ENCODE measurements around the gene UFSP1. TPM values are rescaled to one million over a fixed set of nuclear protein-coding genes. Genes with fewer than 3 reads are reported as not detected.
"Not testable (repeated sequence)": the region's sequence is repeated elsewhere in the genome, so short reads cannot be mapped to it uniquely, and the experiment has no call there.

Gene UFSP1
- polyA plus RNA-seq, 2 donors, result 3.8 to 3.9 TPM

GRCh38 chr7:100864263-100864845 is 25.2 kb downstream of the UFSP1 start:
- Histone ChIP-seq H3K9me3 (ENCODE audit: control insufficient read depth in 2 of 2, insufficient read depth in 1 of 2, low read depth in 1 of 2, low read length in 1 of 2) (no peaks in the 10 kb centered on the region), H3K4me1 (ENCODE audit: control insufficient read depth in 2 of 2, insufficient read depth in 2 of 2, low read length in 1 of 2) (peaks cover 0 to 8% of the 10 kb centered on the region in 2 donors), H3K36me3 (ENCODE audit: control insufficient read depth in 2 of 2, insufficient read depth in 2 of 2, low read length in 1 of 2) (peaks cover 4 to 24% of the 10 kb centered on the region in 2 donors), H3K4me3 (ENCODE audit: low read depth in 1 of 2, low read length in 2 of 2) (no peak overlapping the region), H3K27me3 (ENCODE audit: control insufficient read depth in 1 of 2, insufficient read depth in 2 of 2, low read length in 2 of 2) (no peaks in the 10 kb centered on the region), H3K27ac (ENCODE audit: low read depth in 2 of 2, low read length in 1 of 2) (no peak overlapping the region)
- WGBS, 2 donors, result 89 to 93% methylated on average over 12 of the region's 12 CpGs

GRCh38 chr7:100863406-100863950 is 26.0 kb downstream of the UFSP1 start:
- Histone ChIP-seq H3K9me3 (ENCODE audit: control insufficient read depth in 2 of 2, insufficient read depth in 1 of 2, low read depth in 1 of 2, low read length in 1 of 2) (no peaks in the 10 kb centered on the region), H3K4me3 (ENCODE audit: low read depth in 1 of 2, low read length in 2 of 2) (no peak overlapping the region), H3K36me3 (ENCODE audit: control insufficient read depth in 2 of 2, insufficient read depth in 2 of 2, low read length in 1 of 2) (peaks cover 8 to 29% of the 10 kb centered on the region in 2 donors), H3K27ac (ENCODE audit: low read depth in 2 of 2, low read length in 1 of 2) (no peak overlapping the region), H3K4me1 (ENCODE audit: control insufficient read depth in 2 of 2, insufficient read depth in 2 of 2, low read length in 1 of 2) (peaks cover 0 to 8% of the 10 kb centered on the region in 2 donors), H3K27me3 (ENCODE audit: control insufficient read depth in 1 of 2, insufficient read depth in 2 of 2, low read length in 2 of 2) (no peaks in the 10 kb centered on the region)
- 69 to 74% methylated on average over 10 of the region's 10 CpGs for WGBS, 2 donors

DNA sequence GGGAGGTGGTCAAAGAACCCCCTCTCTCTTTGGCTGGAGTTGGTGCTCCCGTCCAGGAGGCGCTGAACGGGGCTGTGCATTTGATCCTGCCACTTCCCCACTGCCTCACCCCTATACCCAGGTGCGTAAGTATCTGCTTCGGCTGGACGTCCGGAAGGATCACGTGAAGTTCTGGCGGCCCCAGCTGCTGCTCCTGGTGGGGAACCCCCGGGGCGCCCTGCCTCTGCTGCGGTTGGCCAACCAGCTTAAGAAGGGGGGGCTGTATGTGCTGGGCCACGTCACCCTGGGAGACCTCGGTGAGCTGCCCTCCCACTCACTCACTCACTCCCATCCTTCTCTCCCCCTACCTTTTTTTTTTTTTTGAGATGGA is 27.9 kb downstream of the UFSP1 start:
- H3K9me3 ChIP-seq (ENCODE audit: control insufficient read depth in 2 of 2, insufficient read depth in 1 of 2, low read depth in 1 of 2, low read length in 1 of 2), result no peaks in the 10 kb centered on the region
- peaks cover 9 to 33% of the 10 kb centered on the region in 2 donors for H3K36me3 ChIP-seq (ENCODE audit: control insufficient read depth in 2 of 2, insufficient read depth in 2 of 2, low read length in 1 of 2)
- H3K27me3 ChIP-seq (ENCODE audit: control insufficient read depth in 1 of 2, insufficient read depth in 2 of 2, low read length in 2 of 2), result no peaks in the 10 kb centered on the region
- H3K4me1 ChIP-seq (ENCODE audit: control insufficient read depth in 2 of 2, insufficient read depth in 2 of 2, low read length in 1 of 2), result peaks cover 0 to 6% of the 10 kb centered on the region in 2 donors
- H3K27ac ChIP-seq (ENCODE audit: low read depth in 2 of 2, low read length in 1 of 2), result no peak overlapping the region
- no peak overlapping the region for H3K4me3 ChIP-seq (ENCODE audit: low read depth in 1 of 2, low read length in 2 of 2)
- WGBS, 2 donors, result 93 to 97% methylated on average over 14 of the region's 14 CpGs

DNA sequence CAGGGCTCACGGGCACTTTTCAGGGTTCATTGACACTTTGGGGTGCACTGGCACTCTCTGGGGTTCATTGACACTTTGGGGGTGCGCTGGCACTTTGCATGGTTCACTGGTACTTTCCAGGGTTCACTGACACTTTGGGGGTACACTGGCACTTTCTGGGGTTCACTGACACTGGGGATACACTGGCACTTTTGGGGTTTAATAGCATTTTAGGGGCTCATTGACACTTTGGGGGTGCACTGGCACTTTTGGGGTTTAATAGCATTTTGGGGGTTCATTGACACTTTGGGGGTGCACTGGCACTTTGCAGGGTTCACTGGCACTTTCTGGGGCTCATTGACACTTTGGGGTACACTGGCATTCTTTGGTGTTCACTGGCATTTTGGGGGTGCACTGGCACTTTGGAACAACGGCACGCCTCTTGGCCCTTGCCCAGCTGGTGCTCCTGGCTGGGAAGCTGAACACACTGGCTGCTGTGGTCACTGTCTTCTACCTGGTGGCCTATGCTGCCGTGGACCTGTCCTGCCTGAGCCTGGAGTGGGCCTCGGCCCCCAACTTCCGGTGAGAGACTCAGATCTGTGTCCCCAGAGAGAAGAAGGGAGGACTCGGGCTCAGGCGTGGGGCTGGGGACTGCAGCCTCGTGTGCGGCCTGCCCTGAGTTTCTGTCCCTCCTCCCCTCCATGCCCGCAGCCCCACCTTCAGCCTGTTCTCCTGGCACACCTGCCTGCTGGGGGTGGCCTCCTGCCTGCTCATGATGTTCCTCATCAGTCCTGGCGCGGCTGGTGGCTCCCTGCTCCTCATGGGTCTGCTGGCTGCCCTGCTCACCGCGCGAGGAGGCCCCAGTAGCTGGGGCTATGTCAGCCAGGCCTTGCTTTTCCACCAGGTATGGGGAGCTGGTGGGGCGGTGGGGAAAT is 28.6 kb downstream of the UFSP1 start:
- Histone ChIP-seq H3K9me3 (ENCODE audit: control insufficient read depth in 2 of 2, insufficient read depth in 1 of 2, low read depth in 1 of 2, low read length in 1 of 2) (no peaks in the 10 kb centered on the region), H3K27me3 (ENCODE audit: control insufficient read depth in 1 of 2, insufficient read depth in 2 of 2, low read length in 2 of 2) (no peaks in the 10 kb centered on the region), H3K4me1 (ENCODE audit: control insufficient read depth in 2 of 2, insufficient read depth in 2 of 2, low read length in 1 of 2) (peaks cover 0 to 4% of the 10 kb centered on the region in 2 donors), H3K27ac (ENCODE audit: low read depth in 2 of 2, low read length in 1 of 2) (no peak overlapping the region), H3K36me3 (ENCODE audit: control insufficient read depth in 2 of 2, insufficient read depth in 2 of 2, low read length in 1 of 2) (peaks cover 9 to 33% of the 10 kb centered on the region in 2 donors), H3K4me3 (ENCODE audit: low read depth in 1 of 2, low read length in 2 of 2) (no peak overlapping the region)
- 88 to 90% methylated on average over 17 to 18 of the region's 18 CpGs for WGBS, 2 donors

GRCh38 chr7:100859856-100860255 is 29.7 kb downstream of the UFSP1 start:
- no peak overlapping the region for H3K27ac ChIP-seq (ENCODE audit: low read depth in 2 of 2, low read length in 1 of 2)
- H3K36me3 ChIP-seq (ENCODE audit: control insufficient read depth in 2 of 2, insufficient read depth in 2 of 2, low read length in 1 of 2), result peaks cover 9 to 33% of the 10 kb centered on the region in 2 donors
- no peaks in the 10 kb centered on the region for H3K9me3 ChIP-seq (ENCODE audit: control insufficient read depth in 2 of 2, insufficient read depth in 1 of 2, low read depth in 1 of 2, low read length in 1 of 2)
- 86 to 89% methylated on average over 15 of the region's 15 CpGs for WGBS, 2 donors
- H3K4me3 ChIP-seq (ENCODE audit: low read depth in 1 of 2, low read length in 2 of 2), result no peak overlapping the region
- H3K27me3 ChIP-seq (ENCODE audit: control insufficient read depth in 1 of 2, insufficient read depth in 2 of 2, low read length in 2 of 2), result no peaks in the 10 kb centered on the region
- no peaks in the 10 kb centered on the region for H3K4me1 ChIP-seq (ENCODE audit: control insufficient read depth in 2 of 2, insufficient read depth in 2 of 2, low read length in 1 of 2)

DNA sequence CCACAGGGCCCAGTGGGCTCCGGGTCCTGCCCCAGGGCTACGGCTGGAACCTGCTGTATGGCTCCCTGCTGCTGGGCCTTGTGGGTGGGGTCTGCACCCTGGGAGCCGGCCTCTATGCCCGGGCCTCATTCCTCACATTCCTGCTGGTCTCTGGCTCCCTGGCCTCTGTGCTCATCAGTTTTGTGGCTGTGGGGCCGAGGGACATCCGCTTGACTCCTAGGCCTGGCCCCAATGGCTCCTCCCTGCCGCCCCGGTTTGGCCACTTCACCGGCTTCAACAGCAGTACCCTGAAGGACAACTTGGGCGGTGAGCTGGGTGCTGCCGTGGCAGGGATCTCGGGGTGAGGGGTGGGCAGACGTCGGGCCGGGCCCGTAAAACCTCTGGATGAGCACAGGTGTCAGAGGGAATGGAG is 32.6 kb downstream of the UFSP1 start:
- peaks cover 9 to 32% of the 10 kb centered on the region in 2 donors for H3K36me3 ChIP-seq (ENCODE audit: control insufficient read depth in 2 of 2, insufficient read depth in 2 of 2, low read length in 1 of 2)
- H3K9me3 ChIP-seq (ENCODE audit: control insufficient read depth in 2 of 2, insufficient read depth in 1 of 2, low read depth in 1 of 2, low read length in 1 of 2), result no peaks in the 10 kb centered on the region
- H3K27ac ChIP-seq (ENCODE audit: low read depth in 2 of 2, low read length in 1 of 2), result no peak overlapping the region
- H3K27me3 ChIP-seq (ENCODE audit: control insufficient read depth in 1 of 2, insufficient read depth in 2 of 2, low read length in 2 of 2), result no peaks in the 10 kb centered on the region
- 93 to 95% methylated on average over 16 of the region's 16 CpGs for whole genome bisulfite sequencing, 2 donors
- H3K4me1 ChIP-seq (ENCODE audit: control insufficient read depth in 2 of 2, insufficient read depth in 2 of 2, low read length in 1 of 2), result no peaks in the 10 kb centered on the region
- no peak overlapping the region for H3K4me3 ChIP-seq (ENCODE audit: low read depth in 1 of 2, low read length in 2 of 2)

DNA sequence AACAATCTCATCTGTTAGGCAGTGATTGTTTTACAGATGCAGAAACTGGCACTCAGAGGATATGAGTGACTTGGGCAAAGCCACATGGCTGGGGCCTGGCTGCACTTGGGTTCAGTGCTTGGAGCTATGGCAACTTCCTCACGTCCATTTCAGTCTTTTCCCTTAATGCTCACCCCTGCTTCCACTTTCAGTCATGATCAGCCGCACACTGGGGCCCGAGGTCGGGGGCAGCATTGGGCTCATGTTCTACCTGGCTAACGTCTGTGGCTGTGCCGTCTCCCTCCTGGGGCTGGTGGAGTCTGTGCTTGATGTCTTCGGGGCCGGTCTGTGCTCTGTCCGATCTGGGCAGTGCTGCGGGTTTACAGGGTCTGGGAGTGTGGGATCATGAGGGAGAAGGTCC is 34.0 kb downstream of the UFSP1 start:
- Histone ChIP-seq H3K36me3 (ENCODE audit: control insufficient read depth in 2 of 2, insufficient read depth in 2 of 2, low read length in 1 of 2) (peaks cover 6 to 20% of the 10 kb centered on the region in 2 donors), H3K27me3 (ENCODE audit: control insufficient read depth in 1 of 2, insufficient read depth in 2 of 2, low read length in 2 of 2) (no peaks in the 10 kb centered on the region), H3K9me3 (ENCODE audit: control insufficient read depth in 2 of 2, insufficient read depth in 1 of 2, low read depth in 1 of 2, low read length in 1 of 2) (no peaks in the 10 kb centered on the region), H3K4me3 (ENCODE audit: low read depth in 1 of 2, low read length in 2 of 2) (no peak overlapping the region), H3K27ac (ENCODE audit: low read depth in 2 of 2, low read length in 1 of 2) (no peak overlapping the region), H3K4me1 (ENCODE audit: control insufficient read depth in 2 of 2, insufficient read depth in 2 of 2, low read length in 1 of 2) (no peaks in the 10 kb centered on the region)
- WGBS, 2 donors, result 90 to 92% methylated on average over 10 of the region's 10 CpGs

DNA sequence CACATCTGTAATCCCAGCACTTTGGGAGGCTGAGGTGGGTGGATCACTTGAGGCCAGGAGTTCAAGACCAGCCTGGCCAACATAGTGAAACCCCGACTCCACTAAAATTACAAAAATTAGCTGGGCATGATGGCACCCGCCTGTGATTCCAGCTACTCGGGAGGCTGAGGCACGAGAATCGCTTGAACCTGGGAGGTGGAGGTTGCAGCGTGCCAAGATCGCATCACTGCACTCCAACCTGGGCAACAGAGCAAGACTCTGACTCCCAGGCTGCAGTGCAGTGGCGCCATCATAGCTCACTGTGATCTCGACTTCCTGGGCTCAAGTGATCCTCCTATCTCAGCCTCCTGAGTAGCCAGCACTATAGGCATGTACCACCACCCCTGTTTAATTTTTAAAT is 34.6 kb downstream of the UFSP1 start:
- not testable (repeated sequence) for H3K4me3 ChIP-seq (ENCODE audit: low read depth in 1 of 2, low read length in 2 of 2); H3K27me3 ChIP-seq (ENCODE audit: control insufficient read depth in 1 of 2, insufficient read depth in 2 of 2, low read length in 2 of 2); H3K4me1 ChIP-seq (ENCODE audit: control insufficient read depth in 2 of 2, insufficient read depth in 2 of 2, low read length in 1 of 2); H3K27ac ChIP-seq (ENCODE audit: low read depth in 2 of 2, low read length in 1 of 2); H3K9me3 ChIP-seq (ENCODE audit: control insufficient read depth in 2 of 2, insufficient read depth in 1 of 2, low read depth in 1 of 2, low read length in 1 of 2)
- 95 to 97% methylated on average over 9 of the region's 9 CpGs for WGBS, 2 donors
- H3K36me3 ChIP-seq (ENCODE audit: control insufficient read depth in 2 of 2, insufficient read depth in 2 of 2, low read length in 1 of 2), result peaks cover 4 to 14% of the 10 kb centered on the region in 2 donors

- H3K4me3 ChIP-seq (ENCODE audit: low read depth in 1 of 2, low read length in 2 of 2), result no peak overlapping the region
- peaks cover 4 to 11% of the 10 kb centered on the region in 2 donors for H3K36me3 ChIP-seq (ENCODE audit: control insufficient read depth in 2 of 2, insufficient read depth in 2 of 2, low read length in 1 of 2)
- H3K27ac ChIP-seq (ENCODE audit: low read depth in 2 of 2, low read length in 1 of 2), result no peak overlapping the region
- 91 to 92% methylated on average over 14 of the region's 14 CpGs for WGBS, 2 donors
- no peaks in the 10 kb centered on the region for H3K9me3 ChIP-seq (ENCODE audit: control insufficient read depth in 2 of 2, insufficient read depth in 1 of 2, low read depth in 1 of 2, low read length in 1 of 2)
- H3K4me1 ChIP-seq (ENCODE audit: control insufficient read depth in 2 of 2, insufficient read depth in 2 of 2, low read length in 1 of 2), result no peaks in the 10 kb centered on the region
- H3K27me3 ChIP-seq (ENCODE audit: control insufficient read depth in 1 of 2, insufficient read depth in 2 of 2, low read length in 2 of 2), result no peaks in the 10 kb centered on the region
Observed at GRCh38 chr7:100854146-100854895, 35.2 kb downstream of the UFSP1 start.
